H1 (cell line): Measurements from ENCODE around the gene GRM4. TPM values are rescaled to one million over a fixed set of nuclear protein-coding genes. Genes with fewer than 3 reads are reported as not detected.

Source experiments
- CTCF ChIA-PET: fragments of 300-600 bp; sonication (Branson Sonifier 250); formaldehyde crosslinking; loops from one replicate; lab custom pipeline; 2021; ENCODE audit not compliant: partially characterized antibody; lab: Charles Lee
- POLR2A ChIA-PET: fragments of 300-600 bp; sonication (Branson Sonifier 250); formaldehyde crosslinking; loops from one replicate; lab custom pipeline; 2021; ENCODE audit warnings: inconsistent platforms; ENCODE audit not compliant: partially characterized antibody; lab: Charles Lee
- DNase-seq, 2 experiments: peaks; one replicate each; pipeline versions ENCODE4 v3.0.0 to v3.0.0-alpha.2; 2010 to 2022; ENCODE audit warnings: low spot score in 2 of 2, low read depth in 1 of 2, mixed read lengths in 1 of 2
- FAIRE-seq: peaks from 2 replicates; lab custom pipeline; 2011; peaks lifted over from hg19 to GRCh38; lab: Jason Lieb, UNC
- H2AFZ ChIP-seq: 2 replicates; pipeline ENCODE4 v1.8.1; 2012; ENCODE audit warnings: low read length, inconsistent platforms
- H2AK5ac ChIP-seq: 2 replicates; pipeline ENCODE4 v1.6.1; 2013; ENCODE audit warnings: low read depth, low read length
- H2BK120ac ChIP-seq: replicated peaks from 2 replicates; pipeline ENCODE3; 2013; ENCODE audit warnings: low read depth, low read length, inconsistent platforms
- H2BK12ac ChIP-seq: 2 replicates; pipeline ENCODE4 v1.6.1; 2013; ENCODE audit warnings: low read depth, low read length
- H2BK15ac ChIP-seq: 2 replicates; pipeline ENCODE4 v1.6.1; 2013; ENCODE audit warnings: low read length
- H2BK20ac ChIP-seq: 2 replicates; pipeline ENCODE4 v1.6.1; 2013; ENCODE audit warnings: low read length
- H2BK5ac ChIP-seq: 2 replicates; pipeline ENCODE4 v1.6.1; 2013; ENCODE audit warnings: low read depth, low read length
- H3K14ac ChIP-seq: 2 replicates; pipeline ENCODE4 v1.6.1; 2013; ENCODE audit warnings: inconsistent platforms; ENCODE audit not compliant: insufficient read length
- H3K18ac ChIP-seq: 2 replicates; pipeline ENCODE4 v1.6.1; 2013; ENCODE audit warnings: low read length; ENCODE audit errors: extremely low read depth
- H3K23ac ChIP-seq: 2 replicates; pipeline ENCODE4 v1.6.1; 2013; ENCODE audit warnings: inconsistent platforms; ENCODE audit not compliant: insufficient read length
- H3K23me2 ChIP-seq: 2 replicates; pipeline ENCODE4 v1.6.1; 2013; ENCODE audit warnings: low read depth, low read length
- H3K27ac ChIP-seq: 2 replicates; pipeline ENCODE4 v1.6.1; 2011; ENCODE audit warnings: low read depth, low read length, inconsistent platforms
- H3K27me3 ChIP-seq, 4 experiments: replicated peaks in 1 of 4; 1 replicate in 1 of 4; 2 replicates in 3 of 4; pipeline versions ENCODE4 v1.6.1 to v1.8.1; 2011 to 2013; ENCODE audit warnings: low read length in 3 of 4, mild to moderate bottlenecking in 3 of 4, inconsistent platforms in 2 of 4, mixed read lengths in 2 of 4, moderate library complexity in 1 of 4; ENCODE audit not compliant: control insufficient read depth in 3 of 4, insufficient read depth in 3 of 4; ENCODE audit errors: extremely low read depth in 1 of 4
- H3K36me3 ChIP-seq, 4 experiments: 2 replicates each; pipeline versions ENCODE4 v1.6.1 to v1.8.1; 2011 to 2013; ENCODE audit warnings: mild to moderate bottlenecking in 4 of 4, low read length in 3 of 4, moderate library complexity in 2 of 4, control low read depth in 1 of 4, inconsistent platforms in 1 of 4; ENCODE audit not compliant: insufficient read depth in 4 of 4, control insufficient read depth in 2 of 4
- H3K4ac ChIP-seq: replicated peaks from 2 replicates; pipeline ENCODE3; 2013; ENCODE audit warnings: low read length, low read depth, mixed read lengths, inconsistent platforms; ENCODE audit not compliant: insufficient read length
- H3K4me1 ChIP-seq, 4 experiments: replicated peaks in 1 of 4; 1 replicate in 1 of 4; 2 replicates in 3 of 4; pipeline versions ENCODE4 v1.6.1 to v1.8.1; 2011 to 2013; ENCODE audit warnings: low read length in 3 of 4, inconsistent platforms in 2 of 4, mixed read lengths in 1 of 4; ENCODE audit not compliant: insufficient read depth in 4 of 4, control insufficient read depth in 3 of 4
- H3K4me2 ChIP-seq, 2 experiments: 2 replicates each; pipeline versions ENCODE4 v1.6.1 to v1.8.1; 2011 to 2013; ENCODE audit warnings: low read depth in 2 of 2, low read length in 2 of 2, control low read depth in 1 of 2, inconsistent platforms in 1 of 2, mild to moderate bottlenecking in 1 of 2; ENCODE audit not compliant: insufficient read depth in 1 of 2
- H3K4me3 ChIP-seq, 4 experiments: fragments of 200-600, 300-600 bp in 1 of 4; sonication (generic), shearing (Covaris generic), sonication (Bioruptor Twin) in 1 of 4; 2 replicates each; pipeline versions ENCODE4 v1.5.1 to v1.8.1; 2011 to 2016; ENCODE audit warnings: low read length in 4 of 4, low read depth in 3 of 4, control low read depth in 2 of 4, inconsistent platforms in 2 of 4, mild to moderate bottlenecking in 2 of 4, mixed read lengths in 1 of 4, moderate library complexity in 1 of 4; ENCODE audit not compliant: insufficient read depth in 2 of 4; ENCODE audit errors: extremely low read depth in 1 of 4
- H3K56ac ChIP-seq: replicated peaks from 2 replicates; pipeline ENCODE3; 2013; ENCODE audit warnings: low read depth, mild to moderate bottlenecking, mixed read lengths, low read length, inconsistent platforms; ENCODE audit not compliant: insufficient read length
- H3K79me1 ChIP-seq: 2 replicates; pipeline ENCODE4 v1.6.1; 2013; ENCODE audit warnings: low read depth, low read length, control low read depth
- H3K79me2 ChIP-seq, 2 experiments: 2 replicates each; pipeline versions ENCODE4 v1.6.1 to v1.8.1; 2012 to 2013; ENCODE audit warnings: low read length in 2 of 2, mild to moderate bottlenecking in 2 of 2, inconsistent platforms in 1 of 2; ENCODE audit not compliant: insufficient read depth in 2 of 2, control insufficient read depth in 1 of 2
- H3K9ac ChIP-seq, 4 experiments: replicated peaks in 1 of 4; 1 replicate in 1 of 4; 2 replicates in 3 of 4; pipeline versions ENCODE4 v1.6.1 to v1.8.1; 2011 to 2013; ENCODE audit warnings: low read depth in 3 of 4, low read length in 3 of 4, control low read depth in 2 of 4, mild to moderate bottlenecking in 2 of 4, moderate library complexity in 2 of 4, inconsistent platforms in 1 of 4; ENCODE audit errors: extremely low read depth in 1 of 4
- H3K9me3 ChIP-seq, 2 experiments: 2 replicates each; pipeline versions ENCODE4 v1.6.1 to v1.8.1; 2012 to 2013; ENCODE audit warnings: mild to moderate bottlenecking in 2 of 2, moderate library complexity in 2 of 2, control low read depth in 1 of 2, inconsistent platforms in 1 of 2, low read depth in 1 of 2, low read length in 1 of 2, mixed read lengths in 1 of 2; ENCODE audit not compliant: insufficient read depth in 2 of 2
- H4K20me1 ChIP-seq, 2 experiments: replicated peaks in 1 of 2; 2 replicates each; pipeline versions ENCODE3 to v1.8.1; 2011 to 2013; ENCODE audit warnings: inconsistent platforms in 2 of 2, low read length in 2 of 2, mild to moderate bottlenecking in 1 of 2; ENCODE audit not compliant: insufficient read depth in 2 of 2, control insufficient read depth in 1 of 2
- H4K5ac ChIP-seq: 2 replicates; pipeline ENCODE4 v1.6.1; 2013; ENCODE audit warnings: low read length, low read depth, mixed read lengths, inconsistent platforms; ENCODE audit not compliant: insufficient read length
- H4K8ac ChIP-seq: 2 replicates; pipeline ENCODE4 v1.8.0; 2013; ENCODE audit warnings: mild to moderate bottlenecking, moderate library complexity, low read length, inconsistent platforms; ENCODE audit not compliant: insufficient read depth; ENCODE audit errors: extremely low read depth
- H4K91ac ChIP-seq: replicated peaks from 2 replicates; pipeline ENCODE3; 2013; ENCODE audit warnings: low read length, mixed read lengths, inconsistent platforms; ENCODE audit not compliant: insufficient read length
- RAD21 ChIP-seq, 2 experiments: IDR thresholded peaks in 1 of 2; conservative IDR thresholded peaks in 1 of 2; 2 replicates each; pipeline ENCODE4 v1.6.1; 2011; ENCODE audit warnings: low read depth in 2 of 2, low read length in 2 of 2, improper control_type of control experiment in 1 of 2, inconsistent platforms in 1 of 2, mild to moderate bottlenecking in 1 of 2, moderate library complexity in 1 of 2
- SIN3A ChIP-seq, 2 experiments: IDR thresholded peaks in 1 of 2; conservative IDR thresholded peaks in 1 of 2; 2 replicates each; pipeline ENCODE4 v1.6.1; 2011 to 2012; ENCODE audit warnings: low read length in 2 of 2, improper control_type of control experiment in 1 of 2, low read depth in 1 of 2, mild to moderate bottlenecking in 1 of 2
- TEAD4 ChIP-seq: IDR thresholded peaks from 2 replicates; pipeline ENCODE4 v1.6.1; 2012; ENCODE audit warnings: low read depth, low read length, inconsistent platforms, mixed read lengths
- WGBS, 2 experiments: shearing (Covaris generic) in 1 of 2; methylation state at CpG; one replicate each; pipeline versions ENCODE4 v1.1.6 to v1.1.7; 2013 to 2015; ENCODE audit warnings: low lambda C conversion rate in 2 of 2, mixed read lengths in 2 of 2, inconsistent platforms in 1 of 2, low coverage in 1 of 2, missing lambda C conversion rate in 1 of 2; ENCODE audit not compliant: insufficient replicate concordance in 2 of 2, insufficient coverage in 1 of 2, insufficient read length in 1 of 2; ENCODE audit errors: extremely low coverage in 1 of 2, missing lambda C conversion rate in 1 of 2; 5-methylcytosine and 5-hydroxymethylcytosine counted together
- polyA plus RNA-seq, 7 experiments: library from polyadenylated mRNA; depleted of rRNA in 3 of 7; stranded (reverse) in 5 of 7; unstranded in 2 of 7; fragments of >200 nt in 5 of 7; fragments of 200-250 nt in 2 of 7; gene quantifications; 1 replicate in 5 of 7; 2 replicates in 1 of 7; 4 replicates in 1 of 7; pipeline versions ENCODE4 v1.2.1 to v1.2.3, GENCODE V29; 2011 to 2013; ENCODE audit warnings: missing spikeins in 2 of 7, mixed read lengths in 2 of 7
- total RNA-seq: library from RNA; stranded (reverse); fragmentation: NEBNext Ultra II Directional; extraction: Animal tissue kit (Norgen Biotek cat#: 25700); gene quantifications from 2 replicates; pipeline ENCODE4 v1.2.1, GENCODE V29; 2021
- TF ChIP-seq, protein P1 (sequence below), 3 experiments: IDR thresholded peaks; 1 replicate in 2 of 3; 2 replicates in 1 of 3; pipeline versions ENCODE4 v1.5.1 to v1.6.1; 2011; ENCODE audit warnings: low read length in 3 of 3, mild to moderate bottlenecking in 3 of 3, inconsistent platforms in 2 of 3, low read depth in 1 of 3, moderate library complexity in 1 of 3; ENCODE audit not compliant: insufficient read depth in 1 of 3; ENCODE audit errors: control extremely low read depth in 1 of 3

Gene GRM4
- total and polyA plus RNA-seq, 2 of the 8 experiments (the other 6 are each of a cell fraction or from before 2014, with no cell fraction given), result 19.6 to 21.5 TPM

GRCh38 chr6:34126419-34126818 is 19.5 kb downstream of the GRM4 start:
- no peaks in the 10 kb centered on the region; a peak in 1 of 8 replicates for H3K36me3 ChIP-seq
- DNase-seq (no peak), FAIRE-seq (no peak)

More at GRCh38 chr6:34126419-34126818, 19.5 kb downstream of the GRM4 start:
- no peak overlapping the region for H2AFZ ChIP-seq
- no peak overlapping the region for H3K4me3 ChIP-seq
- H3K23me2 ChIP-seq, result no peaks in the 10 kb centered on the region
- no peak overlapping the region for H3K23ac ChIP-seq
- no peak overlapping the region for H2AK5ac ChIP-seq
- H3K27ac ChIP-seq, result no peak overlapping the region
- CTCF ChIA-PET, result interaction anchor here (0.6 to 4.3 kb wide), 24 partner anchors 9 to 616 kb away, joined by 3 to 31 read pairs (median 4); partner anchors contain the start of gene GRM4
- POLR2A ChIA-PET, result interaction anchor here (1.4 kb wide), 2 partner anchors 16 to 114 kb away, joined by 3 read pairs; no protein-coding TSS in a partner anchor
- no peak overlapping the region for H3K56ac ChIP-seq
- H3K4ac ChIP-seq, result no peak overlapping the region
- no peak overlapping the region for H4K8ac ChIP-seq
- peaks cover 0 to 2% of the 10 kb centered on the region in 2 experiments for H4K20me1 ChIP-seq
- H3K14ac ChIP-seq, result no peak overlapping the region
- no peak overlapping the region for H3K4me2 ChIP-seq
- H2BK120ac ChIP-seq, result no peak overlapping the region
- H3K79me2 ChIP-seq, result no peaks in the 10 kb centered on the region
- TF ChIP-seq SIN3A (conservative IDR thresholded peaks at IDR 0.05 in 1 of 2, IDR thresholded peaks at IDR 0.05 in 1 of 2; ENCODE audit: low read depth in 1 of 2, low read length in 2 of 2), result no peak
- TF ChIP-seq, protein P1, sequence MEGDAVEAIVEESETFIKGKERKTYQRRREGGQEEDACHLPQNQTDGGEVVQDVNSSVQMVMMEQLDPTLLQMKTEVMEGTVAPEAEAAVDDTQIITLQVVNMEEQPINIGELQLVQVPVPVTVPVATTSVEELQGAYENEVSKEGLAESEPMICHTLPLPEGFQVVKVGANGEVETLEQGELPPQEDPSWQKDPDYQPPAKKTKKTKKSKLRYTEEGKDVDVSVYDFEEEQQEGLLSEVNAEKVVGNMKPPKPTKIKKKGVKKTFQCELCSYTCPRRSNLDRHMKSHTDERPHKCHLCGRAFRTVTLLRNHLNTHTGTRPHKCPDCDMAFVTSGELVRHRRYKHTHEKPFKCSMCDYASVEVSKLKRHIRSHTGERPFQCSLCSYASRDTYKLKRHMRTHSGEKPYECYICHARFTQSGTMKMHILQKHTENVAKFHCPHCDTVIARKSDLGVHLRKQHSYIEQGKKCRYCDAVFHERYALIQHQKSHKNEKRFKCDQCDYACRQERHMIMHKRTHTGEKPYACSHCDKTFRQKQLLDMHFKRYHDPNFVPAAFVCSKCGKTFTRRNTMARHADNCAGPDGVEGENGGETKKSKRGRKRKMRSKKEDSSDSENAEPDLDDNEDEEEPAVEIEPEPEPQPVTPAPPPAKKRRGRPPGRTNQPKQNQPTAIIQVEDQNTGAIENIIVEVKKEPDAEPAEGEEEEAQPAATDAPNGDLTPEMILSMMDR (IDR thresholded peaks at IDR 0.05; ENCODE audit: control extremely low read depth in 1 of 3, insufficient read depth in 1 of 3, low read depth in 1 of 3, low read length in 3 of 3), result peak in 2 of 3 experiments; percentile 14 to 42; a peak in 2 of 4 replicates
- TF ChIP-seq RAD21 (IDR thresholded peaks at IDR 0.05 in 1 of 2, conservative IDR thresholded peaks at IDR 0.05 in 1 of 2; ENCODE audit: low read depth in 2 of 2, low read length in 2 of 2), result peak in 1 of 2 experiments; percentile 3; a peak in 1 of 4 replicates
- no peak for TF ChIP-seq TEAD4
- TF ChIP-seq, all 59 proteins: peak for 2
- 97% methylated on average over 3 of the region's 3 CpGs; no CpG with 5 or more reads in 1 of the 2 experiments for WGBS, 2 experiments
- H3K9ac ChIP-seq, result no peak overlapping the region
- H4K91ac ChIP-seq, result no peak overlapping the region
- no peaks in the 10 kb centered on the region for H3K27me3 ChIP-seq
- H3K18ac ChIP-seq, result no peak overlapping the region
- H3K79me1 ChIP-seq, result peaks cover 10% of the 10 kb centered on the region; the same call in 1 of the 2 replicates
- no peak overlapping the region for H2BK5ac ChIP-seq
- no peak overlapping the region for H4K5ac ChIP-seq
- H3K9me3 ChIP-seq, result no peaks in the 10 kb centered on the region
- no peak overlapping the region for H2BK20ac ChIP-seq
- peaks cover 18 to 22% (median 21%) of the 10 kb centered on the region in 4 experiments for H3K4me1 ChIP-seq
- H2BK12ac ChIP-seq, result no peak overlapping the region
- no peak overlapping the region for H2BK15ac ChIP-seq
